HG03108 (cell line): ENCODE results near the gene PCDHB6.
"Not testable (repeated sequence)": the region's sequence is repeated elsewhere in the genome, so short reads cannot be mapped to it uniquely, and the experiment has no call there.

Source experiments
- ATAC-seq: cut with Tn5 transposase; IDR thresholded peaks from one replicate; pipeline ENCODE4 v1.9.1; 2021; ENCODE audit warnings: moderate library complexity; ENCODE audit not compliant: unreplicated experiment

Gene PCDHB6

GRCh38 chr5:141201646-141202045, 51.8 kb downstream of the PCDHB6 start:
- ATAC-seq: not testable (repeated sequence)
